ENCODE data around the gene MTHFR.
A peak's percentile ranks its signal among the peaks of the same experiment; 100 is the strongest.

Gene MTHFR

GRCh38 chr1:11782127-11782708, 23.5 kb downstream of the MTHFR start:
- no peak for DNase-seq (ENCODE audit: low read depth, low spot score)

- peak; percentile 47 for DNase-seq (ENCODE audit: low read depth, low spot score)
Measured at GRCh38 chr1:11781297-11781696, 24.5 kb downstream of the MTHFR start.

- no peak for DNase-seq (ENCODE audit: low read depth, low spot score)
Measured at GRCh38 chr1:11780380-11781147, 25.2 kb downstream of the MTHFR start.

DNA sequence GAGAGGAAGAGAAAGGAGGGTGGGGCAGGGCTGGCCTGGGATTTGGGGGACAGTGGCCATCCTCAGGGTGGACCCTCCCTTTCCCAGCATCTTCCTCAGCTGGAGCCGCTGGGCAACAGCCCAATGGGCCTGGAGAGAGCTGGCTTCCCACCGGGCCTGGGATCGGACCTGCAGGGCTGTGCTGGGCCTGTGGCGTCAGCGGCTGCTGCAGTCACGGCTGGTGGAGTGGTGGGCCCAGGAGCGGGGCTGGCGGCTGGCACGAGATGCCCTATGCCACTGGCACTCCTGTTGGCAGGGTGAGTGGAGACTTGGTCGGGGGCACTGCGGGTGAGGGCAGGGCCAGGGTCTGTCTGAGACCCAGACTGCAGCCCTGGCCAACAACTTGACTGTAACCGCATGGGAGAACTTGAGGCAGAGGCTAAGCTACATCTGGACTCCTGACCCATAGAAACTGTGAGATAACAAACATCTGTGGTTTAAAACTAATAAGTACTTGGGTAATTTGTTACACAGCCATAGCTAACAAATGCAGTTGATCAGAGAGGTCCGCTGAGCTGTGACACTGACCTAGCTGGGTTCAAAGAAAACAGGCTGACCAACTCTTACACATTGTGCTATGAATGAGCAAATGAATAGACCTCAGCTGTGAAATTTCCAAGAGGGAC, 25.9 kb downstream of the MTHFR start:
- DNase-seq (ENCODE audit: low read depth, low spot score), result no peak

- no peak for DNase-seq (ENCODE audit: low read depth, low spot score)
Measured at GRCh38 chr1:11778844-11779623, 26.7 kb downstream of the MTHFR start.

GRCh38 chr1:11778336-11778735, 27.4 kb downstream of the MTHFR start:
- DNase-seq (ENCODE audit: low read depth, low spot score), result no peak

GRCh38 chr1:11777658-11778322, 28.0 kb downstream of the MTHFR start:
- DNase-seq (ENCODE audit: low read depth, low spot score), result no peak

DNA sequence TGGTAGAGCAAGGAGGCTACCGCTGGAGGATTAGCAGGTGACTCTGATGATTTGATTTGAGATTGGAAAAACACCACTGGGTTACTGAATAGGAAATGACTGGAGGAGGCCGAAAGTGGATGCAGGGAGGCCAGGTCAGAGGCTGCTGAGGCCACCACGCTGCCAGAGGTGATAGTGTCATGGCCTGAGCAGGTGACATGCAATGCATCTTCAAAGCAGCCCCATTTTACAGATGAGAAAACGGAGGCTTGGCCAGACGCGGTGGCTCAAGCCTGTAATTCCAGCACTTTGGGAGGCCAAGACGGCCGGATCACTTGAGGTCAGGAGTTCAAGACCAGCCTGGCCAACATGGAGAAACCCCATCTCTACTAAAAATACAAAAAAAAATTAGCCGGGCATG, 31.0 kb downstream of the MTHFR start:
- DNase-seq (ENCODE audit: low read depth, low spot score), result no peak

- DNase-seq (ENCODE audit: low read depth, low spot score), result no peak
Measured at GRCh38 chr1:11772458-11772857, 33.3 kb downstream of the MTHFR start.

DNA sequence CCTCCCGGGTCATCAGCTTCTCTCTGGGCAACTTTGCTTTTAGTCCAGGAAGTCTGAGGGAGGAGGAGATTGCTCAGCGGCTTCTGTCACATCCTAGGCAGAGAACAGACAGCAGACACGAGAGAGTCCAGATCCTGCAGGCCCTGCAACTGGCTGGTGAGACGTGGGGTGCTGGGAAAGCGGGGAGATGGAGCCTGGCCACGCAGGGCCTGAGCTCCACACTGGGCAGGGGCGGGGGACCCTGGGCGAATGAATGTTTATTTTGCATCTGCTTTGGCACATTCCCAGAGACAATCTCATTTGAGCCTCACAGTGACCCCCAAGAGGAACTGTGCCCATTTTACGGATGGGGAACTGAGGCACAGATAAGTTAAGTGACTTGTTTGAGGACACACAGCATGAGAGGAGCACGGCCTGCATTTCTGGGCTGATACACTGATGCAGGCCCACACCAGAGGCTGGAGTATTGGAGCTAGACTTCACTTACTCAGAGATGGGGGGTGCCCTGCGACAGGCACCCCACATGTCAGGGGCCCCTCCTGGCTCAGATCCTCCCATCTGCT, 34.2 kb downstream of the MTHFR start:
- DNase-seq (ENCODE audit: low read depth, low spot score), result no peak

DNA sequence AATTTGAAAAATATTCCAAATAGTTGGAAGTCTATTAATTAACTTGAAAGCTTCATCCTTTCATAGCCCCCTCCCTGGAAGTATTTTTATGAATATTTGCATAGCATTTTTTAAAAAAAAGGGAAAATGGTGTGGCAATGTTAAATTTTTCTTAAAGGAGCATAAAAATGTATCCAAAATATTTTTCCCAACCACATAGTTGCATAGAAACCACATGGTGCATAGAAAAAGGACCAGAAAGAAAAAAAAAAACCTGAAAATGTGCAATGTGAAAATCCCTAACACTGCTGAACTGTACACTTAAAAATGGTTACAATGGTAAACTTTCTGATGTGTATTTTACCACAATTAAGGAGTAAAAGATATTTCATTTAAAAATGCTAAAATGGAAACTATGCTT, 35.8 kb downstream of the MTHFR start:
- no peak for DNase-seq (ENCODE audit: low read depth, low spot score)

DNA sequence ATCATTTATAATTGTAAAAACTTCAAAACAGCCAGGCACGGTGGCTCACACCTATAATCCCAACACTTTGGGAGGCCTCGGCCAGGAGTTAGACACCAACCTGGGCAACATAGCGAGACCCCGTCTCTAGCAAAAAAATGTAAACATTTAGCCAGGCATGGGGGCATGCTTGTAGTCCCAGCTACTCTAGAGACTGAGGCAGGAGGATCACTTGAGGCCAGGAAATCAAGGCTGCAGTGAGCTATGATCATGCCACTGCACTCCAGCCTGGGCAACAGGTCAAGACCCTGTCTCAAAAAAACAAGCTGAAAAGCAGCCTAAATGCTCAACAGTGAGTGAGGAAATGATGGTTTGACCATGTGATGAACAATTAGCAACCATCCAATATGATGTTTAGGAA, 36.5 kb downstream of the MTHFR start:
- DNase-seq (ENCODE audit: low read depth, low spot score), result no peak

DNA sequence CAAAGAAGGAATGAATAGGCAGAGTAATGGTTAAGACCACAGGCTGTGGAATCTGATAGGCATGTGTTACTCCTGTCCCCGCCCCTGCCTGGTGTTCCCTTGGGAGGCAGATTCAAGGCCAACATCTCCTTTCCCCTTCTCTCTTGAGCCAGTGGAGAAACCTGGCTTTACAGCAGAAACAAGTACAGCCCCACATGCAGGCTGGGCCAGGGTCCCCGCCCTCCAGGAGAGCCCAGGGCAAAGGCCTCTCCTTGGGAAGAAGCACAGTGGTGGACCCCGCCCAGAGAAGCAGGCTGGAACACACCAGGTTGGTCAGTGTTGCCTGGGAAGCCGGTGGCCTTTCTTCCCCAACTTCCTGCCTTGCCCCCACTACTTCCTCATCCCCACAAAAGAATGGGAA, 36.9 kb downstream of the MTHFR start:
- no peak for DNase-seq (ENCODE audit: low read depth, low spot score)

GRCh38 chr1:11767922-11768704, 37.7 kb downstream of the MTHFR start:
- no peak for DNase-seq (ENCODE audit: low read depth, low spot score)

DNA sequence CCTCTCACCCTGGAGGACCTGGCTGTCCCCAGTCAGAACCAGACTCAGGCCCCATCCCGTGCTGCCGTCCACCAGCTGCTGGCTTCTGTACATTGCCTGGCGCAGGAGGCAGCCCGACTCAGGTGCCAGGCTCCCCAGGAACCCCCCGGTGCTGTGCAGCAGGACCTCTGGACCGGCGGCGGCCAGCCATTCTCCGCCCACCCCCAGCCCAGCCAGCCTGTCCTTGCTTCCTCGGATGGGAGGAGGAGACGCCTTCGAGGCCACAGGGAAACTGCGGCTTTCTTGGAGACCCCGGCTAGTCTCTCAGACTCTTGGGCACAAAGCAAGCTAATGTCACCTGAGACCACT, 39.4 kb downstream of the MTHFR start:
- no peak for DNase-seq (ENCODE audit: low read depth, low spot score)

- DNase-seq (ENCODE audit: low read depth, low spot score), result no peak
Measured at GRCh38 chr1:11765661-11766428, 39.9 kb downstream of the MTHFR start.

- DNase-seq (ENCODE audit: low read depth, low spot score), result no peak
Measured at GRCh38 chr1:11764519-11764918, 41.2 kb downstream of the MTHFR start.

- no peak for DNase-seq (ENCODE audit: low read depth, low spot score)
Measured at GRCh38 chr1:11764115-11764514, 41.6 kb downstream of the MTHFR start.

DNA sequence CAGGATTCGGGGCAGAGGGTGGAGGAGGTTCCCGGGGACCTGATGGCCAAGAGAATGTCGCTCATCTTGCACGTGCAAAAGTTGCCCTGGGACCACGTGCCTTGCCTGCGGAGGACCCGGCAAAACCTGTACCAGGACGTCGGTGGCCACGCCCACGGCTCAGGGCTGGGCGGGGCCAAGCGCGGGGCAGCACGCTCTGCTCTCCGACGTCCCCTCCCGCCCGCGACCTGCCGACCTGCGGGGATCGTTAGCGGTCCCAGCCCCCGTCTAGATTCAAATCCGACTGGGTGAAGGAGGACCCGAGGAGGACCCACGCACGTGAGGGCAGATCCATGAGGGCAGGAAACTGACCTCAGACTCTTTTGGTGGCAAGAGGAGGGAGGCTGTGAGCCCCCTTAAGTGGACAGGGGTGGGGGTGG, 43.8 kb downstream of the MTHFR start, which contains the start of gene C1orf167:
Gene C1orf167 (plus strand): TSS at position 206 of the 419 bp plus-strand sequence. CDS start 2,208 bp downstream, outside the sequence.
- no peak for DNase-seq (ENCODE audit: low read depth, low spot score)

GRCh38 chr1:11761285-11761684, 44.5 kb downstream of the MTHFR start:
- no peak for DNase-seq (ENCODE audit: low read depth, low spot score)

Measured in astrocyte of the hippocampus (primary cell).